ENCODE measurements around the gene FER1L5. TPM values are rescaled to one million over a fixed set of nuclear protein-coding genes. Genes with fewer than 3 reads are reported as not detected.

Gene FER1L5
- total RNA-seq, 5 donors from 2014 or later (not counting 1 experiment from before 2014, with no cell fraction given): not detected

- H3K9me3 Mint-ChIP-seq: no peaks in the 10 kb centered on the region
- H3K27ac Mint-ChIP-seq: no peak overlapping the region
- Histone ChIP-seq H3K27ac (ENCODE audit: low read length) (no peak overlapping the region), H3K4me3 (ENCODE audit: control insufficient read depth in 1 of 2, extremely low read depth in 1 of 2, low read length in 1 of 2) (no peak overlapping the region), H3K9me3 (no peaks in the 10 kb centered on the region), H3K36me3 (ENCODE audit: control insufficient read depth in 2 of 2, extremely low read depth in 1 of 2, insufficient read depth in 1 of 2, low read length in 1 of 2) (no peaks in the 10 kb centered on the region), H3K4me1 (ENCODE audit: control insufficient read depth in 1 of 2, extremely low read depth in 1 of 2, insufficient read depth in 2 of 2, low read length in 2 of 2) (no peaks in the 10 kb centered on the region), H3K27me3 (replicated peaks in 1 of 2; ENCODE audit: control insufficient read depth in 2 of 2, extremely low read depth in 1 of 2, insufficient read depth in 2 of 2, low read length in 1 of 2) (peaks cover 0 to 41% of the 10 kb centered on the region in 2 experiments)
- ATAC-seq (replicated peaks in 1 of 4) (no peak), DNase-seq (no peak)
- peaks cover 9 to 11% of the 10 kb centered on the region in 2 donors for H3K27me3 Mint-ChIP-seq
- CTCF ChIA-PET: interaction anchor here in 1 of 2 donors (0.6 kb wide), 1 partner anchor 15 kb away, joined by 6 read pairs; no protein-coding TSS in a partner anchor
- 86% methylated on average over 19 of the region's 27 CpGs for WGBS (ENCODE audit: insufficient coverage)
- H3K4me1 Mint-ChIP-seq: no peaks in the 10 kb centered on the region
- POLR2A ChIA-PET: no interaction called here
- no peak overlapping the region for H3K4me3 Mint-ChIP-seq
- H3K36me3 Mint-ChIP-seq: no peaks in the 10 kb centered on the region
Observed at GRCh38 chr2:96687711-96688640, 45.4 kb downstream of the FER1L5 start.

GRCh38 chr2:96688649-96689430 lies 46.3 kb downstream of the FER1L5 start:
- Histone ChIP-seq H3K9me3 (no peaks in the 10 kb centered on the region), H3K4me1 (ENCODE audit: control insufficient read depth in 1 of 2, extremely low read depth in 1 of 2, insufficient read depth in 2 of 2, low read length in 2 of 2) (no peaks in the 10 kb centered on the region), H3K27me3 (replicated peaks in 1 of 2; ENCODE audit: control insufficient read depth in 2 of 2, extremely low read depth in 1 of 2, insufficient read depth in 2 of 2, low read length in 1 of 2) (peaks cover 0 to 34% of the 10 kb centered on the region in 2 experiments), H3K4me3 (ENCODE audit: control insufficient read depth in 1 of 2, extremely low read depth in 1 of 2, low read length in 1 of 2) (no peak overlapping the region), H3K27ac (ENCODE audit: low read length) (no peak overlapping the region), H3K36me3 (ENCODE audit: control insufficient read depth in 2 of 2, extremely low read depth in 1 of 2, insufficient read depth in 1 of 2, low read length in 1 of 2) (no peaks in the 10 kb centered on the region)
- POLR2A ChIA-PET: no interaction called here
- no peak for DNase-seq
- CTCF ChIA-PET: interaction anchor here in 1 of 2 donors (0.6 kb wide), 1 partner anchor 15 kb away, joined by 6 read pairs; no protein-coding TSS in a partner anchor
- H3K27me3 Mint-ChIP-seq: peaks cover 9 to 11% of the 10 kb centered on the region in 2 donors
- H3K4me1 Mint-ChIP-seq: no peaks in the 10 kb centered on the region
- H3K4me3 Mint-ChIP-seq: no peak overlapping the region
- no peak for ATAC-seq (replicated peaks in 1 of 4)
- no peak overlapping the region for H3K27ac Mint-ChIP-seq
- 89% methylated on average over 11 of the region's 11 CpGs for WGBS (ENCODE audit: insufficient coverage)
- no peaks in the 10 kb centered on the region for H3K36me3 Mint-ChIP-seq
- H3K9me3 Mint-ChIP-seq: no peaks in the 10 kb centered on the region

- ATAC-seq (replicated peaks in 1 of 4) (no peak), DNase-seq (no peak)
- WGBS (ENCODE audit: insufficient coverage): 83% methylated on average over 8 of the region's 14 CpGs
- Mint-ChIP-seq H3K4me1 (no peaks in the 10 kb centered on the region), H3K9me3 (no peaks in the 10 kb centered on the region), H3K36me3 (no peaks in the 10 kb centered on the region), H3K4me3 (no peak overlapping the region), H3K27me3 (peaks cover 4 to 7% of the 10 kb centered on the region in 2 donors), H3K27ac (no peak overlapping the region)
- Histone ChIP-seq H3K36me3 (ENCODE audit: control insufficient read depth in 2 of 2, extremely low read depth in 1 of 2, insufficient read depth in 1 of 2, low read length in 1 of 2) (no peaks in the 10 kb centered on the region), H3K4me1 (ENCODE audit: control insufficient read depth in 1 of 2, extremely low read depth in 1 of 2, insufficient read depth in 2 of 2, low read length in 2 of 2) (no peaks in the 10 kb centered on the region), H3K9me3 (no peaks in the 10 kb centered on the region), H3K27ac (ENCODE audit: low read length) (no peak overlapping the region), H3K27me3 (replicated peaks in 1 of 2; ENCODE audit: control insufficient read depth in 2 of 2, extremely low read depth in 1 of 2, insufficient read depth in 2 of 2, low read length in 1 of 2) (peaks cover 0 to 28% of the 10 kb centered on the region in 2 experiments), H3K4me3 (ENCODE audit: control insufficient read depth in 1 of 2, extremely low read depth in 1 of 2, low read length in 1 of 2) (no peak overlapping the region)
- CTCF ChIA-PET: no interaction called here
- POLR2A ChIA-PET: no interaction called here
Observed at GRCh38 chr2:96689431-96689991, 46.9 kb downstream of the FER1L5 start.

GRCh38 chr2:96690306-96691021 lies 47.9 kb downstream of the FER1L5 start:
- Histone ChIP-seq H3K4me3 (ENCODE audit: control insufficient read depth in 1 of 2, extremely low read depth in 1 of 2, low read length in 1 of 2) (no peak overlapping the region), H3K4me1 (ENCODE audit: control insufficient read depth in 1 of 2, extremely low read depth in 1 of 2, insufficient read depth in 2 of 2, low read length in 2 of 2) (no peaks in the 10 kb centered on the region), H3K27ac (ENCODE audit: low read length) (no peak overlapping the region), H3K27me3 (replicated peaks in 1 of 2; ENCODE audit: control insufficient read depth in 2 of 2, extremely low read depth in 1 of 2, insufficient read depth in 2 of 2, low read length in 1 of 2) (peaks cover 0 to 19% of the 10 kb centered on the region in 2 experiments), H3K9me3 (no peaks in the 10 kb centered on the region), H3K36me3 (ENCODE audit: control insufficient read depth in 2 of 2, extremely low read depth in 1 of 2, insufficient read depth in 1 of 2, low read length in 1 of 2) (no peaks in the 10 kb centered on the region)
- H3K4me3 Mint-ChIP-seq: no peak overlapping the region
- no peaks in the 10 kb centered on the region for H3K4me1 Mint-ChIP-seq
- no peaks in the 10 kb centered on the region for H3K9me3 Mint-ChIP-seq
- WGBS (ENCODE audit: insufficient coverage): 87% methylated on average over 13 of the region's 16 CpGs
- H3K27ac Mint-ChIP-seq: no peak overlapping the region
- ATAC-seq (replicated peaks in 1 of 4): no peak
- no peaks in the 10 kb centered on the region for H3K36me3 Mint-ChIP-seq
- peaks cover 0 to 5% of the 10 kb centered on the region in 2 donors for H3K27me3 Mint-ChIP-seq
- ChIA-PET POLR2A (no interaction called here), CTCF (no interaction called here)
- no peak for DNase-seq

- peaks cover 0 to 5% of the 10 kb centered on the region in 2 donors for H3K27me3 Mint-ChIP-seq
- no peak overlapping the region for H3K4me3 ChIP-seq (ENCODE audit: control insufficient read depth in 1 of 2, extremely low read depth in 1 of 2, low read length in 1 of 2)
- ChIA-PET CTCF (no interaction called here), POLR2A (no interaction called here)
- H3K27ac Mint-ChIP-seq: no peak overlapping the region
- H3K27me3 ChIP-seq (replicated peaks in 1 of 2; ENCODE audit: control insufficient read depth in 2 of 2, extremely low read depth in 1 of 2, insufficient read depth in 2 of 2, low read length in 1 of 2): peaks cover 0 to 13% of the 10 kb centered on the region in 2 experiments
- no peak for ATAC-seq (replicated peaks in 1 of 4)
- H3K4me3 Mint-ChIP-seq: no peak overlapping the region
- WGBS (ENCODE audit: insufficient coverage): 94% methylated on average over 11 of the region's 30 CpGs
- H3K9me3 ChIP-seq: no peaks in the 10 kb centered on the region
- H3K9me3 Mint-ChIP-seq: no peaks in the 10 kb centered on the region
- H3K36me3 Mint-ChIP-seq: no peaks in the 10 kb centered on the region
- H3K4me1 ChIP-seq (ENCODE audit: control insufficient read depth in 1 of 2, extremely low read depth in 1 of 2, insufficient read depth in 2 of 2, low read length in 2 of 2): no peaks in the 10 kb centered on the region
- DNase-seq: no peak
- H3K27ac ChIP-seq (ENCODE audit: low read length): no peak overlapping the region
- no peaks in the 10 kb centered on the region for H3K4me1 Mint-ChIP-seq
- H3K36me3 ChIP-seq (ENCODE audit: control insufficient read depth in 2 of 2, extremely low read depth in 1 of 2, insufficient read depth in 1 of 2, low read length in 1 of 2): no peaks in the 10 kb centered on the region
Observed at GRCh38 chr2:96691022-96691612, 48.6 kb downstream of the FER1L5 start.
